Activated T-cell treated with anti-CD3 and anti-CD28 coated beads for 48 hours (primary cell): ENCODE data around the gene AMMECR1L.
"Not testable (repeated sequence)": the region's sequence is repeated elsewhere in the genome, so short reads cannot be mapped to it uniquely, and the experiment has no call there.

ENCODE experiments used
- DNase-seq: peaks from one replicate; pipeline ENCODE4 v3.0.0-alpha.2; 2020; ENCODE audit warnings: low read depth

AMMECR1L gene

DNA sequence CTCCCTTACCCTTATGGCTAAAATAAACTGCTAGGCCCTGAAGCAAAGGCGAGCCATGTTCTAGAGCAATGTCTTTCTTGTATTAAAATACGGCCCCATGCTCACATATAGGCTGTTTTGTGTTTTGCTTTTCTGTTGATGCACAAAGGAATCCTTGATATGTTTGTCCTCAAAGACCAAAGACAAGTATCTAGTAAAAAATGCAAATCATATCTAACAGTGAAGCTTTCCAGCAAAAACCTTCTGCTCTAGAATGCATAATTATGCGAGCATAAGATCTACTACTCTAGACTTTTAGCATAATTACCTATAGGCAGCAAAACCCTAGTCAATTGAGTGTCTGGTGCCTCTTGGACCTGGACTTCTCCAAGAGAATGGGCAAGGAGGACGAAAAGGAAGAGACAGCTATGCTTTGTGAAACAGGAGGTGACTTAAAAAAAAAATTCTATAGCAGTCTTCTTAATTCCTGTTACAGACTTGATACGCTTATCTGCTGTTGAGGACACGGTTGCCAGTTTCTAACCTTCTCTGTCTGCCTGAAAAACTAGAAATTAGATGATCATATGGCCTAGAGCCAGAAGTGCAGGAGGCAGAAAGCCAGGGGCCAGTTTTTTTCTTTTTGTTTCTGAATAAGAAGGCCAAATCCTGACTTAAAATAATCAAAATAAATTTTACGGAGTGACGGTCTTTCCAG is 1.5 kb upstream of the AMMECR1L start:
- DNase-seq = no peak

DNA sequence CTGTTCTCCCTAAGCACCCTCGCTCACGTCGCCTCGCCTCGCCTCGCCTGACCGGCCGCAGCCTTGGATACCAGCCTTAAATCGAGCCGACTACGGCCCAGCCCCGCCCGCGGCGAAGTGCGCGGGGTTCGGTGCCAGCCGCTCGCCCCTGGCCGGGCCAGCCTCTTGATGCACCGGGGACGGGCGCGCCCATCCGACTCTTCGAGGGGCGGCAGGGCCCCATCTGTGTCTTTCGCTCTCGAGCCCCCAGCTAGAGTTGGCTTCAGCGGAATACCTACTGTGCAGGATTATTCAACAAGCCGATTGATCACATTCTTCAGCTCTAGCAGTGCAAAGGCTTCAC is 808 bp upstream of the AMMECR1L start:
- not testable (repeated sequence) for DNase-seq

DNA sequence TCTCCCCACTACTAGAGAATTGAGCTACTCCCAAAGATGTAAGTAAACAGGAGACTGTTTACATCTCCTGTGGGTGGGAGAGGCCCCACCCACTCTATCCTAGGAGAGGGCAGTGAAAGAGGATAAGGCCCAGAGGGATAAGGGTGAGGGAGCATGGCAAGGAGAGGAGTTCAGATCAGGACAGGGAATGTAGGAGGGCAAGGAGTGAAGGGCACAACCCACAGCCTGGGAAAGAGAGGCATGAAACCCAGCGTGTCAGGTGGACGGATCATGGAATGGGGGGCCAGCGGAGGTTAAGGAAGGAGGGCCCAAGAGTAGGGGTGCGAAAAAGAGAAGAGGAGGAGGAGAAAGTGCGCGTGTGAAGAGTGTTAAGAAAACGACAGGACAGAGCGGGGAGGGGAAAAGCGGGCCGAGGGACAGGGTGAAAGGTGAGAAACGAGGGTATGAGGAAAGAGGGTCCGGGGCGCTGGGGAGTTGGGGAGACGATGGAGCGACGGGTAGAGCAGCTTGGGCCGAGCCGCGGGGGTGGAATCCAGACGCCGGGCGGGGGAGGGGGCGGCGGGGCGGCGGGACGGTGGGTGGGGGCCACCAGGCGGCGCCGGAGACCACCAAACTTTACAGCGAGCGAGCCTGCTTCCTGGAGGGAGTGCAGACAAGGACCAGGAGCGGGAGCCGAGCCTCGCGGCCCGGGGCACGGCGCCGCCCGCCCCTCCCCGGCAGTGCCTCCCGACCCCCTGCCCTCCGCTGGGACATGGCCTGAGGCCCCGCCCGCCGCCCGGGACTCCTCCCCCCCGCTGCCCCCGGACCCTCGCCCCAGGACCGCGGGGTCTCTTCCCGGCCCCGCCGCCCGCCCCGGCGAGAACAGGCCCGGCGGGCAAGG is 655 bp downstream of the AMMECR1L start:
- DNase-seq = peak; percentile 30

DNA sequence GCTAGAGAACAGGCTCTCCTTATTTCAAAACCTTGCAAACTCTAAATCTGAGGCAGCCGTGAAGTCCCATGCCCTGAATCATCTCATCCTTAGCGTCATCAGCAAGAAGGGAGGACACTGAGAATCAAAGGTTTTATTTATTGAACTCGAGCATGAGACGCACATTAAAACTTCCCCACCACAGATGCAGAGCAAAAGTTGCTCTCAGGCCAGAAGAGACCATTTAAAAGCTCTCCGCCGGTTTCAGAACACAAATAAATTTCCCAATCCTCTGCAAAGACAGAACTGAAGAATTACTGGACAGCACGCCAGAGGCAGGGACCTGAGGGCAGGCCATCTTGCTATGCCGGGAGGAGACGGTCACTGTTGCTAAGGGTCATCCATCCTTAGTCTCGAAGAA is 1.3 kb downstream of the AMMECR1L start:
- no peak for DNase-seq

DNA sequence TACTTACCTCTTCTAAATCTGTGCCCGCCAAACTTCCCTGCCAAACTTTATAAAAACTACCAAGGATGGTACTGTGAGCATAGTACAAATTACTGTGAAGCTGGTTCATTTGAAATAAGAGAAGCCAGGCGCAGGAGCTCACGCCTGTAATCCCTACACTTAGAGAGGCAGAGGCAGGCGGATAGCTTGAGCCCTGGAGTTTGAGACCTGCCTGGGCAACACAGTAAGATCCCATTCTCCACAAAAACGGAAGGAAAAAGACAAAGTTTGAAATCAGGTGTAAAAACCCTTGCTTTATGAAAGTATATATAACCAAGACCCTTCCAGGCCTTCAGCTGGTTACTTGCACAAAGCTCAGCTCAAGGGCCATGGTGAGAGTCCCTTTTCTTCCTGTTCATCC is 5.9 kb downstream of the AMMECR1L start:
- DNase-seq = no peak

DNA sequence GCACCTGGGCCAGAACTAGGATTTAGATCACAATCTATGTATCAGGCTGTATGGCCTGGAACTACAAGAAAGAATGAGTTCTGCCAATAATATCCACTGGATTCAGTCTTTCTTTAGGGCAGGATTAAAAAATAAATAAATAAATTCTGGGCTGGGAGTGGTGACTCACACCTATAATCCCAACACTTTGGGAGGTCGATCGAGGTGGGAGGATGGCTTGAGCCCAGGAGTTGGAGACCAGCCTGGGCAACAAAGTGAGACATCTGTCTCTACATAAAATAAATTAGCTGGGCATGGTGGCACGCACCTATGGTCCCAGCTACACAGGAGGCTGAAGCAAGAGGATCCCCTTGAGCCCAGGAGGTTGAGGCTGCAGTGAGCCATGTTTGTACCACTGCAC is 8.1 kb downstream of the AMMECR1L start:
- no peak for DNase-seq

DNA sequence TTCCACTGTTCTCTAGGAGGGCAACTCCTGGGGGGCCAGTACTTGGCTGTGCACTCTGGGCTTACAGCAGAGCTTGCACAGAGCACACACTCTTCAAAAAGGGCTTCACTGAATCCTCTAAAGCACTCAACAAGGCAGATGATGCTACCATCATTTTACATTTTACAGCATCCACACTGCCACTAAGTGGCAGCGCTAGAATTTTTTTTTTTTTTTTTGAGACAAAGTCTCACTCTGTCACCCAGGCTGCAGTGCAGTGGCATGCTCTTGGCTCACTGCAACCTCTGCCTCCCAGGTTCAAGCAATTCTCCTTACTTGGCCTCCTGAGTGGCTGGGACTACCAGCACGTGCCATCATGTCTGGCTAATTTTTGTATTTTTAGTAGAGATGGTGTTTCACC is 8.6 kb downstream of the AMMECR1L start:
- no peak for DNase-seq

DNA sequence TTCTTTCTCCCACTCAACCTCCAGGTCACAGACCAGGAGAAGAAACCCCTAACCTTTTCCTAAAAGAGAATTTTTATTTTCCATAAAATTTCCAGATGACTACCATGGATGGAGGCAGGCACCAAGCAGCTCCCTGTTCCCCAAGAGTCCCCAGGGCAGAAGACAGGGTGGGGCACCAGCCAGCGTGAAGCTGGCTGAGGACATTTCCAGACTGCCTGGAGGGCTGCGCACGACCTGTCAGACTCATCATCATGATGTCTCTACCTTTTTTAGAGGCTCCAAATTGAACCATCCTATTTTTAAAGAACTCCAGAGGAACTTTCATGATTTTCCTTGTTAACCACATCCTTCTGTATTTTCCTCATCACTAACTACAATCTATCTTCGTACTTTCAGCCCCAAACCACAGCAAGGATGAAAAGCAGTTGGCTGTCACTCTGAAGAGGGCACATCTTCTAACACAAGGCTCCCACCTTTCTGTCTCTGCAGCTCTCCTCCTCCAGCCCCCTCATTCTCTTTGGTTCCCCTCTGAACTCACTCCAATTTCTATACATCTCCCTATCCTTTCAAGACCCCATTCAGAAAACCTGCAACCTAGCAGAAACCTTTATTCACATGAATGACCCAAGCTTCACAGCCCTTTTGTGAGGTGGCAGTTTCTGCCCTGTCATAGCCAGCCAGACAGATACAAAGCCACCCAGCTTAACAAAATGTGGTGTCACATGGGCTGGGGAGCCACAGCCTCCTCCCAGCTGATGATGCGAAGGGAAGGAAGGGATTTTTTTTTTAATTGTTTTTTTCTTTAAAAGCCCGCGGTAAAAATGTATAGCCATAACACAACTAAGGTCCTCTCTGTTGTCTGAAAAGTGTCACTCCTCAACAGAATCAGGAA is 11.1 kb downstream of the AMMECR1L start:
- DNase-seq = no peak

DNA sequence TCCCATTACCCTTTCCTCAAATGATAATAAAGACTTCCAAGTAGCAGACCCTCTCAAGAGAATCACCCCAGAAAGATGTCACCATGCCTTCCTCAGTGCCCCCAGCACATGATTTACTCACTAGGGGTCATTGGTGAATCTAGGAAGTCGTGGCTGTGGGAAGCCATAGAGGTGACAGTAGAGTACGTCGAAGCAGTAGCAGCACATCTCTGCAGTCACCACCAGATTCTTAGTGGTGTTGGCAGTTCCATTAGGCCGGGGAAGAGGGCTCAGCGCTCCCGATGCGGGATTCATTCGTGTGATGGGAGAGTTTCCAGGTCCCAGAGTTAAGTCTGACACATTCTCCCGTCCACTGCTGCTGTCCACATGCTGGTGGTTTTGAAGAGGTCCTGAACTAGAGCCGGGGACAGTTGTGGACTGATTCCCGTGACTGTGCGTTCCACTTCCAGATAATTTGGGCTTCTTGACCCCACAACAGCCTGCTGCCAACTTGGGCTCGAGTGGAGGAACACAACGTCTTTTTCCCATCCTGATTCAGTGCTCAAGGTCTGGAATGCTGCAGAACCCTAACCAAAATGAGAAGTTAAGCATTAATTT is 12.0 kb downstream of the AMMECR1L start:
- DNase-seq = no peak

DNA sequence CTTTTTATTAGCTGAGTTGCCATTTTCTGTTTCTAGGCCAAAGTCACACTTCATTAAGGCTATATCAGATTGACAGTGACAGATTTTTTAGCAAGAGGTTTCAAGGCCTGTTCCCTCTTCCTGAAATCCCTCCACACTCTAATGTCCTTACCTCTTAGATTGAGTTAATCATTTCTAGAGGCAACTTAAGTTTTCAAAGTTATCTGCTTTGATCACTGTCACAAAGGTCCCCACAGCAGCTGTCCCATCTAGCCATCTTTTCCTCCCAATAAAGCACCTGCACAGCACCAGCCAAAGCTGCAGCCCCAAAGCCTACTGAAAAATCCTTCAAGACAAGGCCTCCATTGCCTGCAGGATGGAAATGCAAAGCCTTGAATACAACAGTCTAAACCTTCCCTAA is 13.4 kb downstream of the AMMECR1L start:
- DNase-seq = no peak

DNA sequence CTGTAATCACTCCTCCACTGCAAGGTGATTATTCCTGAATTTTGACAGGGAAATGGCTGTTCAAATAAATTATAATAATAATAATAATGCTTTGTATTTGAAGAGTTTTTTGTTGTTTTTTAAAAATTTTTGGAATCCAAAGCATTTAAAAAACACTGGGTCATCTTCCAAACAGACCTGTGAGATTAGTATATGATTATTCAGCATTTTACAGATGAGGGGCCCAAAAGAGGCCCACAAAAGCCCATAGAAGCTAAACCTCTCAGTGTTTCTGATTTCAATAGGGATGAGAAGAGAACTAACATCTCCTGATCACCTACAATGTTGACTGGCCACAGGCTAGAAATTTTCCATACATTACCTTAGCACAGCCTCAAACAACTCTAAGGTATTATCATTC is 19.8 kb downstream of the AMMECR1L start:
- DNase-seq = no peak

DNA sequence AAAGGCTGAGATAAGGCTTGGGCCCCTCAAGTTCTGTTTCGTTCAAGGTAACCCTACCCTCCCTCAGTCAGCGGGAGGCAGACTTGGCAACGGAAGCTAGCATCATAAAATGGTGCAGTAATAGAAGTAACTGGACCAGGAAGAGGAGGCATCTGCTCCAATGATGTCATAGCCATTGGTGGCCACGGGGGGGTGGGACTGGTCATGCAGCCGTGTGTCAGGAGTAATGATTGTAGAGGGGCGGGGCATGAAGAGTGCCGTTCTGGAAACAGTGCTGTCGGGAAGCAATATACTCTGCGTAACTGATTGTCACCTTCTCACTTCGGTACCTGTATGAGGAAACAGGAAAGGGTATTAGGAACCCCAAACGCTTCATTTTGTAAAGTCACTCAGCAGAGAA is 20.9 kb downstream of the AMMECR1L start:
- DNase-seq = no peak

DNA sequence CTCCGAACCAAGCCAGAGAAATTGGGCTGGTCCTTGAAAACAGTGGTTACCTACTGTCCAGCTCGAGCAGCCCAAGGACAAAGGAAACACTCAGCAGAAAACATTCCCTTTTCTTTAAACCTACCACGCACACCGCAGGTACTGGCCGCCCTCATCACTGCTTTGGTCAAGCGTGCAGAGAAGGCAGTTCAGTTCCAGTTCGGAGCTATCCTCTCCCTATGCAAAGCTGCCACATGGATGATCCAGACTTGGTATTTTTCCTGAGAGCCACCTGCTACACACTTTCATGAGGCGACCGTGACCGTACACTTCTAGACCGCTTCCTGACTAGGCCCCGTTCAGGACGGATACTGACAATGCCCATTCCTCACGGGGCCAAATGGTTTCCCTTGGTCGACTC is 23.5 kb downstream of the AMMECR1L start:
- no peak for DNase-seq

DNA sequence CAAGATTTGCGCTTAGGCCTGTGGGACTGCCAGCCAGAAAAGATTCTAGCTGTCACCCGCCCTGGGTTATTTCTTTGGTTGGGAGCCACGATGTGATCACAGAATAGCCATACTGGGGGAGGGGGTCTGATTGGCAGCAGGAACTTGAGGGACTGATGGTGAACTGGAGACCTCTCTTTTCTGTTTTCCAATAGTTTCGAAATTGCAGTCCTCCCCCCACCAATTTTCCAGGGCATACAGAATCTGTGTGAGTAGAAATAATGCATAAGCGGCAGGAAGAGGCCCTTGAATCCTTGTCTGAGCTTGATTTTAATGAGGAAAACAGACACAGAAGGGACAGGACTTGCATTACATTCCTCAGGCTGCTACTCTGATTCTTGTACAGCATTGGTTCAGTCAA is 25.6 kb downstream of the AMMECR1L start:
- no peak for DNase-seq

DNA sequence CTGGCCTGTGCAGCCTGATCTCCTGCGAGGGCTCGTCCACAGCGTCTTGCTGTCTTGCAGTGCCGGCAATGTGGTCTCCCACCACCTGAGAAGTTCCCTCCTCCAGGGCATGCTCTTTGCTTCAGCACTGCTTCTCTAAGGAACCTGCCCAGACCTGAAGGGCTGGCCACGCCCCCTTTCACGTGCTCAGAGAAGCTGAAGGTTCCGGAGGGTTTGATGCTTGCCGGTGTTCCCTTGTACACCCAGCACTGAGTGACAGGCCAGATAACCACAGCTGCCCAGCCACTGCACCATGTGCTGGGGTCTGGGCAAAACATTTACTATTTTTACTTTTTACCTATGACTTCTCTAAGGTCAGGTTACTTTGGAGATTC is 26.1 kb downstream of the AMMECR1L start:
- DNase-seq = peak; percentile 38

DNA sequence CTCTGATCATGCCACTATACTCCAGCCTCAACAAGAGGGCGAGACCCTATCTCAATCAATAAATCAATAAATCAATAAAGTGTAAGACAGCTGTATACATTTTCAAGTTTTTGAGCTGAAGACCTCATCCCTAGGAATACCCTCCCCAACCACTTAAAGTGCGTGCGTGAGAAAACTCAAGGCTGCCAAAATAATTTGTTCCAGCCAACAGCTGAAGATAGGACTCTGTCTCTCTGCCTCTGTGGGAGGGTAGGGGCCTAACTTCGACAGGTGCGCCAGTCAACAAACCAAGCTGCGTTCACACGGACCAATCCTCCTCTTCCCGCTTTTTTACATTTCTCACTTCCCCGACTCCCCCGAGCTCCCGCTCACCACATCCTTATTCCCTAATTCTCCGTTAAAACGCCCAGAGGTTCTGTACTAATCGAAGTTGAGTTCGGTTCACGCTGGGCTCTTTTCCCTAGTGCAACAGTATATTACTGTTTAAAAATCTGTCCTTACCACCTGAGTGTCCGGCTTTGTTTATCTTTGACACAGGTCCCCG is 28.4 kb downstream of the AMMECR1L start:
- peak; percentile 8 for DNase-seq

DNA sequence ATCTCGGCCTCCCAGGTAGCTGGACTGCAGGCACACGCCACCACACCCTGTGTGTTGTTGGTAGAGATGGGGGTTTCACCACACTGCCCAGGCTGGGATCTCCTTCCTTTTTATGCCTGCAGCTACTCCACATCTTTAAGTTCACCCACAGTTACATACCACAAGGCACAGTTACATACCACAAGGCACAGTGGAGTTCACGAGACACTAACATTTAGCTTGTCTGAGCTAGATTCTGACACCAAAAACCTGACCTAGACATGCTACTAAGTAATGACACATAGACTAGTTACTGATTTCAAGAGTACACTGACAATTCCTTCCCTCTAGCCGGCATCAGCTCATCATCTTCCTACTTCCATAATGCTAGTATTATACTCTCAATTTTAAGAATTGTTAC is 32.1 kb downstream of the AMMECR1L start:
- no peak for DNase-seq

DNA sequence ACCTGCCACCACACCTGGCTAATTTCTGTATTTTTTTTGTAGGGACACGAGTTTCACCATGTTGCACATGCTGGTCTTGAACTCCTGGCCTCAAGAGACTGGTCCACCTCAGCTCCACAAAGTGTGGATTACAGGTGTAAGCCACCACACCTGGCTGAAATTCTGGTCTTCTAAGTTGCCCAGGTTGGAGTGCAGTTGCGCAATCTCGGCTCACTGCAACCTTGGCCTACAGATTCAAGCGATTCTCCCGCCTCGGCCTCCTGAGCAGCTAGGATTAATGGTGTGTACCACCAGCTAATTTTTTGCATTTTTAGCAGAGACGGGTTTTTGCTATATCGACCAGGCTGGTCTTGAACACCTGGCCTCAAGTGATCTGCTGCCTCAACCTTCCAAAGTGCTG is 33.4 kb downstream of the AMMECR1L start:
- no peak for DNase-seq

DNA sequence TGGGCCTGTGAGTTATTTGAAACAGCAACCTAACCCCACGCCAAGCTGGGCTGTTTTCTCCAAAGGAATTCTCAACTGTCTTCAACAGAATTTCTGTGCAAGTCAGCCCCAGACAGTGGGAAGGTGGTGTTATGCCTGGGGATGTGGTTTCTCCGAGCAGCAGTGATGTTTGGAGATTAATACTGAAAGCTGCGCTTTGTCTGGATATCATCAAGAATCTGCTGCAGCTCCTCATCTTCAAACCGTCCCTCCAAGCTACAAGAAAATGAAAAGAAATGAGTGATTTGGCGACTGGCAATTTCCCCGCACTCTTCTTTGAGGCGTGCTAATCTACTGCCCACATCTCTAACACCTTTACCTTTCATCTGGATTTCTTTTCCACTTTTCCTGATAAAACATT is 37.8 kb downstream of the AMMECR1L start:
- no peak for DNase-seq

DNA sequence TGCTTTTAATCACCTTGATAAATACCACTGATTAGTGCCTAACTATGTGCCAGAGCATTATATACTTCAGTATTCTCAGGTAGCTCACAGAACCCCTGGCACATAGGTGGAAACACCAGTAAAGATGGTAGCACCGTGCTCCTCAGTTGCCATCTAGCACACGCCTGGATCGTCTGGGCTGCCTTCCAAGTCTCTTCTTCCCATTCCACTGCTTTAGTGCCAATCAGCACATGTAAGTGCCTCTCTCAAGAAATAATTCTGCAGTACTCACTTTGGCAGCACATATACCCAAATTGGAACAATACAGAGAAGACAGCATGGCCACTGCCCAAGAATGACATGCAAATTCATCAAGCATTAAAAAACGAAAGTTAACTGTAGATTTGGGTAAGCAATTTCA is 40.8 kb downstream of the AMMECR1L start:
- no peak for DNase-seq

DNA sequence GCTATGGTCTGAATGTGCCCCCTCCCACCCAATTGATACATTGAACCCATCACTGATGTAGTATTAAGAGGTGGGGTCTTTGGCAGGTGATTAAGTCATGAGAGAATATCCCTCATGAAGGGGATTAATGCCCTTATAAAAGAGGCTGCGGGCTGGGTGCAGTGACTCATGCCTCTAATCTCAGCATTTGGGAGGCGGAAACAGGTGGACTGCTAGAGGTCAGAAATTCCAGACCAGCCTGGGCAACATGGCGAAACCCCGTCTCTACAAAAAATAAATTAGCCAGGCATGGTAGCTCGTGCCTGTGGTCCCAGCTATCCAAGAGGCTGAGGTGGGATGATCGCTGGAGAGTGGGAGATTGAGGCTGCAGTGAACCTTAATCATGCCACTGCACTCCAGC is 42.1 kb downstream of the AMMECR1L start:
- no peak for DNase-seq
